HG03520 (cell line): ENCODE results near the gene LLCFC1.

Experiments
- ATAC-seq: cut with Tn5 transposase; IDR thresholded peaks from one replicate; pipeline ENCODE4 v1.9.1; 2021; ENCODE audit warnings: mild to moderate bottlenecking, moderate library complexity; ENCODE audit not compliant: unreplicated experiment

Gene LLCFC1

GRCh38 chr7:142910031-142910433, 29.3 kb upstream of the LLCFC1 start:
- no peak for ATAC-seq

GRCh38 chr7:142910481-142910880, 28.8 kb upstream of the LLCFC1 start:
- ATAC-seq = no peak

GRCh38 chr7:142913051-142913450, 26.2 kb upstream of the LLCFC1 start:
- ATAC-seq = no peak

- ATAC-seq = no peak
Measured at GRCh38 chr7:142913566-142913965, 25.7 kb upstream of the LLCFC1 start.

DNA sequence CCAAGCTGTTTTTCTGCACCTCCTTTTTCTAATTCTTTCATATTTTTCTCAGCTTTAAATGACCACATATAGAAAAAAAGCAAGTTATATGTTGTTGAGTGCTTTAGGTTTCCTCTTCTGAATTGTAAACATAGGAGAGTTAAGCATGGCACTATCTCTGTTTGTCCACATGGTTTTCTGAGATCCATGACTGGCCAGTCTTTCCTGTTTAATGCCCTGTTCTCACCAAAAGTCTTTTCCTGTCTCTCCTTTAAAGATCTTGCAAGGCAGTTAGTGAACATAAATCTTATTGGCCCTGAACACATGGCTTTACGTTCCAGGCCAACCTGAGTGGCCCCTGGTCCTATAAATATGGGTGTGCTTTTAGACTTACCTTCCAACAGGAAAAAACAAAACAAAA, 25.2 kb upstream of the LLCFC1 start:
- ATAC-seq = no peak

GRCh38 chr7:142915315-142915714, 24.0 kb upstream of the LLCFC1 start:
- no peak for ATAC-seq

DNA sequence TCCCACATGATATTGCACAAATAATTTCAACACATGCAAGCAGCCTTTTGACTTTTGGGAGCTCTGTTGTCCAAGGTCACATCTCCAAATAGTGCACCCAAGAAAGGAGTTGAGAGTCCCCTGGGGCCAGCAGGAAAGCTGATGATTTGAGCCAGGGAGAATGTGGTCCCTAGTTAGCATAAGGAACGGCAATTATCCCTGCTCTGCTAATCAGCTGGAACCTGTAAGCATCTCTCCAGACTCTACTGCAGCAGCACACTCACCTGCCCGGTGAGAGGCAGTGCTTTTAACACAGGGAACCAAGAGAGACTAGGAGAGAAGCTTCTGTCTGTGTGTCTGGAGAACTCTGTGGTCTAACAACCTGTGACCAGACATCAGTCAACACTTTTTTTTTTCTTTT, 22.8 kb upstream of the LLCFC1 start:
- ATAC-seq = no peak

- ATAC-seq = no peak
Measured at GRCh38 chr7:142917447-142917846, 21.8 kb upstream of the LLCFC1 start.

- ATAC-seq = no peak
Measured at GRCh38 chr7:142918901-142919300, 20.4 kb upstream of the LLCFC1 start.

GRCh38 chr7:142919656-142920055, 19.6 kb upstream of the LLCFC1 start:
- ATAC-seq = no peak

- no peak for ATAC-seq
Measured at GRCh38 chr7:142923391-142923790, 15.9 kb upstream of the LLCFC1 start.

DNA sequence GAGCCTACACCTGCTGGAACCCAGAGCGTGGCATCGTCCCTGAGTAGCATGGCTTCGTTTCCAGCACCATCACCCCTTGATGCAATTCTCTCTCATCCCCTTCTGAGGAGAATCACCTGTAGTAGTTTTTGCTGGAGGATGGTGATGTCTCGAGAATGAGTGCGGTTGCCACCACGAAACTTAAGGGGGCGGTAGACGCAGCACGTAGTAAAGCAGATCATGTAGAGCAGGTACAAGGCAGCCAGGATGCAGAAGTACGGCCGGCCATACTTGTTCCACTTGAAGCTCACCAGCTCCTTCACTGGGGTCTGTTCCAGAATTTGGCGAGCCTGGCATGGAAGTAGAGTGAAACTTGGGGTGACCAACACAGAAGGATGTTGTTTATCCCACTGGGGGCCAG, 13.9 kb upstream of the LLCFC1 start:
- no peak for ATAC-seq

DNA sequence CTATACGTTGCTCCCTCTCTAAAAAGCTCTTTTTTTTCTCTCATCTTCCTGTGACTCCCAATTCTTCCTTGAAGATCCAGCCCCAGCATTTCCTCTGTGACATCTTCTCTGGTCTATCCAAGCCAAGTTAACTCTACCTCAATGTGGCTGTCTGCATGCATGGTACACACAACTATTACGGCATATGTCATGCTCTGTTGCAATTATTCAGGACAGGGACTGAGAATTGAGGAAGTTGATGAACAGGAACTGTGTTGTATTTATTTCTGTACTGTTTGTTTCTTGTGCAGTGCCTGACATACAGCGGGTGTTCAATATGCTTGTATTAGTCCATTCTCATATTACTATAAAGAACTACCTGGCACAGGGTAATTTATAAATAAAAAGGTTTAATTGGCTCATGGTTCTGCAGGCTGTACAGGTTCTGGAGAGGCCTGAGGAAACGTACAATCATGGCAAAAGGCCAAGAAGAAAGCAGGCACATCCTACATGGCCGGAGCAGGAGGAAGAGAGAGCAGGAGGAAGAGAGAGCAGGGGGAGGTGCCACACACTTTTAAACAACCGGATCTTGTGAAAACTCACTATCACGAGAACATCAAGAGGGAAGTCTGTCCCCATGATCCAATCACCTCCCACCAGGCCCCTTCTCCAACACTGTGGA, 12.1 kb upstream of the LLCFC1 start:
- ATAC-seq = no peak

DNA sequence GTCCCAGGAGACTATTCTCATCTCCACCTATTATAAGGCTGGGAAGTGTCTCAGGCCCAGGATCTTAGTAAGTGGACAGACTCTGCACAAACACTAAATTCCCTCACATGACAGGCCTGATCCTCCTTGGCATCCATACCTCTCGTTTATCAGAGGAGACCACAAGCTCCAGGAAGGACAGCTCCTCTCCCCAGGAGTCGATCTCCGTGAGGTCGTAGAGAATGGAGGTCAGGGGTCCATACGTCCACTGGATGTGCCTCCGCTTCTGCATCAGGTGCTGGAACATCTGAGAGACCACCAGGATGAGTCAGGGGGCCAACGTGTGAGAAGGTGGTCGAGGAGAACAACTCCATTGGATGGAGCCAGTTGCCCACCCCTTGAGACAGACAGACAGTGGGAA, 11.3 kb upstream of the LLCFC1 start:
- no peak for ATAC-seq

DNA sequence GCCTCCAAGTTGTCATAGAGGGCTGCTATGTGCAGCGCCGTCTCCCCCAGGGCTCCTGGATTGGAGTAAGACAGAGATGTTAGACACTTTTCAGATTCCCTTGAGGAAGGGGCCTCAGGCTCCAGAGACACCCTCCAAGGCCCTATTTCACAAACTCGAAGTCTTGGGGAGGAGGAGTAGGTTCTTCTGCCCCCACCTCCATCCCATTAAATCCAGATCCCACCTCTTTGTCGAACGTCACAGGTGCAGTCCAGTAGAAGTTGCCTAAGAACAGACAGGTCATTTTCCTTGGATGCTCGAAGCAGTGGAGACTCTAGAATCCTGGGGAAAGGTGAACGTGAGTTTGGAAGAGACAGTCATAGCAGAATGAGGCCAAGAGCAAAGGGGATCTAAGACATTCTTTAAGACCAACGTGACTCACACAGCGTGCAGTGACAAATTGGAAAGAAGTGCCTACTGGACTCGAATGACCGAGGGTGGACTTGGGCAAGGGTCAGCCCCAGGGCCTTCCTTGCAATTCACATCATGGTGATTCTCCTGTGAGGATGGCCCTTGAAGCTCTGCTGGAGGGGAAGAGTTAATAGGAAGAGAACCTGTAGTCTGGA, 9.1 kb upstream of the LLCFC1 start:
- ATAC-seq = no peak

GRCh38 chr7:142932386-142933091, 6.7 kb upstream of the LLCFC1 start:
- no peak for ATAC-seq

GRCh38 chr7:142933092-142933475, 6.2 kb upstream of the LLCFC1 start:
- ATAC-seq = no peak

- ATAC-seq = no peak
Measured at GRCh38 chr7:142933624-142934023, 5.7 kb upstream of the LLCFC1 start, which contains the start of gene TRPV5. Gene TRPV5 (minus strand): TSS chr7:142933746. CDS start chr7:142933459, 287 bp downstream.

- no peak for ATAC-seq
Measured at GRCh38 chr7:142934056-142934455, 5.2 kb upstream of the LLCFC1 start.

DNA sequence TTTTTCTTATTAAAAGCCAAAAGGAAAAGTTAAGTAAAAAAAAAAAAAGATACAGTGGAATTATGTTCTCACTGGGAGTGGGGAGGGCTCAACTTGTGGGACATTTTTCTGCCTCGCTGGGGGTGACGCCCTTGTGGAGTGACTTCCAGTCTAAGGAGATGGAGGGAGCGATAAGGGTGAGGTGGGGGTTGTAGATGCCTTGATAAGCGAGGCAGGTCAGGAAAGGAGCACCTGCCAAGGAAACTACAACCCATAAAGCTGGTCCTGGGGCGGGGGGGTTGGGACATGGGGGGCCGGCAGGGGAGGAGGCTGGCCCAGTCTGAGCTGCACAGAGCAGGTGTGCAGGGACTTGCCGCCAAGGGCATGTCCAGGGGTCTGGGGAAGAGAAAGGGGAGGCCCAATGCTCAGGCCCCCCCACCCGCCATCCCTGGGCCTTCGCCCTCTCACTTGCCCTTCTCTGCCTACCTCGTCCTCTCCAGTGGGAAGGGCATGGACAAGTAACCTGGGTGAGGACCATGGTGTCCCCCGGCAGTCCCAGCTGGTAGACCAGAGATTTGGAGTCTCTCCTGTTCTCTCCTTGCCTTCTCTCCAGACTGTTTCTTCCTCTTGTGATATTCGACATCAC, 3.2 kb upstream of the LLCFC1 start:
- no peak for ATAC-seq

- no peak for ATAC-seq
Measured at GRCh38 chr7:142938611-142939010, 673 bp upstream of the LLCFC1 start.
